ACC112 (cell line): ENCODE measurements around the gene MFNG.

Experiments
- H2AFZ ChIP-seq: fragments of 200-600 bp; sonication (generic); one replicate; pipeline ENCODE4 v1.6.0; 2017; ENCODE audit warnings: antibody characterized with exemption, low read length; ENCODE audit not compliant: unreplicated experiment
- H3K27ac ChIP-seq: fragments of 200-600 bp; sonication (generic); 2 replicates; pipeline ENCODE4 v1.5.1; 2014; ENCODE audit warnings: low read depth, mild to moderate bottlenecking, antibody characterized with exemption, low read length, moderate library complexity
- H3K27me3 ChIP-seq: fragments of 200-600 bp; sonication (generic); 2 replicates; pipeline ENCODE4 v1.6.1; 2014; ENCODE audit warnings: mild to moderate bottlenecking, antibody characterized with exemption, low read length, moderate library complexity, mixed read lengths; ENCODE audit not compliant: insufficient read depth
- H3K36me3 ChIP-seq: fragments of 200-600 bp; sonication (generic); 2 replicates; pipeline ENCODE4 v1.6.1; 2016; ENCODE audit warnings: mild to moderate bottlenecking, antibody characterized with exemption, low read length, moderate library complexity, mixed read lengths; ENCODE audit not compliant: insufficient read depth
- H3K4me1 ChIP-seq: fragments of 200-600 bp; sonication (generic); one replicate; pipeline ENCODE4 v1.6.1; 2016; ENCODE audit warnings: low read length, mixed read lengths; ENCODE audit not compliant: insufficient read depth, unreplicated experiment, control insufficient read depth
- H3K4me3 ChIP-seq: fragments of 200-600 bp; sonication (generic); 2 replicates; pipeline ENCODE4 v1.5.1; 2014; ENCODE audit warnings: mild to moderate bottlenecking, low read depth, low read length
- H3K79me2 ChIP-seq: fragments of 200-600 bp; sonication (generic); one replicate; pipeline ENCODE4 v1.6.0; 2016; ENCODE audit warnings: low read length; ENCODE audit not compliant: control insufficient read depth, unreplicated experiment, insufficient read depth

The MFNG gene

GRCh38 chr22:37419969-37420685, 66.1 kb downstream of the MFNG start:
- Histone ChIP-seq H3K27ac (no peak overlapping the region), H3K79me2 (no peaks in the 10 kb centered on the region), H3K4me3 (peak overlapping the region; percentile 74), H3K27me3 (no peaks in the 10 kb centered on the region), H3K36me3 (no peaks in the 10 kb centered on the region), H2AFZ (no peak overlapping the region), H3K4me1 (peaks cover 9% of the 10 kb centered on the region)

- H3K79me2 ChIP-seq = no peaks in the 10 kb centered on the region
- no peaks in the 10 kb centered on the region for H3K27me3 ChIP-seq
- no peak overlapping the region for H3K27ac ChIP-seq
- H2AFZ ChIP-seq = no peak overlapping the region
- peak overlapping the region; percentile 74 for H3K4me3 ChIP-seq
- no peaks in the 10 kb centered on the region for H3K36me3 ChIP-seq
- H3K4me1 ChIP-seq = peaks cover 9% of the 10 kb centered on the region
Observed at GRCh38 chr22:37419370-37419968, 66.7 kb downstream of the MFNG start.
